ENCODE results near the gene SEC31A. TPM values are rescaled to one million over a fixed set of nuclear protein-coding genes. Genes with fewer than 3 reads are reported as not detected.

SEC31A gene
- total and polyA plus RNA-seq, 2 of the 4 experiments (the other 2 are of a cell fraction), result 278 to 366 TPM

DNA sequence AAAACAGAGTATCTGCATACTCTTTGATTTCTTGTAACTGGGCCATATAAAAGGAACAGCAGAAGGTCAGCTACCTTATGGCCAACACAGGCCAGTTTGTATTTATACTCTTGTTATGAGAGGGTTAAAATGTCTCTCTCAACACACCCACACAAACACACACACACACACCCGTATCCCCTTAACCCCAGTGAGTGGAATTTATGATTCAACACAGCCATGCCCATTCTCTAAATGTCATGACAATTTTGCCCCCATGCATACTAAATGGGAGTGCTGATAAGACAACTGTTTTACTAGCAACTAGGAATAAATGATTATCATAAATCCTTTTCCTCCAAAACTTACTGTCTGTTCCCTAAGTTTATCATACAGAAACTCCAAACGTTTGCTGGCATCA is 70.3 kb downstream of the SEC31A start:
- DNase-seq (no peak), ATAC-seq (ENCODE audit: low read depth) (no peak)
- peaks cover 59% of the 10 kb centered on the region for H3K36me3 ChIP-seq (ENCODE audit: control insufficient read depth, insufficient read depth, low read length)
- H3K23ac ChIP-seq (ENCODE audit: low read depth, low read length), result no peak overlapping the region
- CTCF ChIA-PET, result no interaction called here
- no peak overlapping the region for H2AK9ac ChIP-seq (replicated peaks; ENCODE audit: low read depth, low read length, poor library complexity)
- no peak overlapping the region for H4K5ac ChIP-seq (ENCODE audit: low read depth, low read length)
- H3K56ac ChIP-seq (ENCODE audit: extremely low read depth, insufficient read depth, low read length), result no peak overlapping the region
- H3K18ac ChIP-seq (ENCODE audit: low read depth, low read length), result no peak overlapping the region
- WGBS, 2 experiments (ENCODE audit: extremely low coverage in 2 of 2, insufficient read length in 1 of 2), result no CpG with 5 or more reads among the region's 2 CpGs
- dilution Hi-C loops (cut with HindIII; ENCODE audit: low sequenced_read_pairs, unreplicated experiment), result no loop called here
- no peak overlapping the region for H2AFZ ChIP-seq (replicated peaks; ENCODE audit: low read length, poor library complexity)
- H2BK120ac ChIP-seq (ENCODE audit: low read depth, low read length), result no peak overlapping the region
- no peak overlapping the region for H3K4me2 ChIP-seq (ENCODE audit: low read depth, low read length)
- no peaks in the 10 kb centered on the region for H3K9me3 ChIP-seq (ENCODE audit: control insufficient read depth, insufficient read depth, low read length)
- H4K8ac ChIP-seq (ENCODE audit: low read depth in 2 of 2, low read length in 2 of 2), result no peak overlapping the region
- POLR2A ChIA-PET (ENCODE audit: unreplicated experiment), result no interaction called here
- H3K4me3 ChIP-seq (ENCODE audit: insufficient read depth, low read depth, low read length), result no peak overlapping the region
- no peaks in the 10 kb centered on the region for H3K27me3 ChIP-seq (ENCODE audit: control insufficient read depth, insufficient read depth, low read length)
- no peak overlapping the region for H3K9ac ChIP-seq (ENCODE audit: low read depth, low read length)
- H2BK15ac ChIP-seq (ENCODE audit: low read depth, low read length), result no peak overlapping the region
- BruUV-seq (replicated peaks), result no TSS peak
- in situ Hi-C loops (cut with MboI; ENCODE audit: low sequenced_read_pairs), result loop anchor here (10.0 kb wide), 1 partner anchor 356 kb away; no protein-coding TSS in a partner anchor
- H3K4ac ChIP-seq (ENCODE audit: low read depth, low read length), result no peak overlapping the region
- no peaks in the 10 kb centered on the region for H3K9me1 ChIP-seq (ENCODE audit: insufficient read depth, low read length)
- H2BK5ac ChIP-seq (ENCODE audit: low read depth, low read length, poor library complexity, severe bottlenecking), result peak overlapping the region; percentile 56
- H2AK5ac ChIP-seq (ENCODE audit: low read depth, low read length), result no peak overlapping the region
- intact Hi-C loops (cut with micrococcal nuclease), result no loop called here
- peaks cover 17 to 26% of the 10 kb centered on the region in 2 experiments for H3K79me1 ChIP-seq (ENCODE audit: low read depth in 1 of 2, low read length in 2 of 2)
- H3K27ac ChIP-seq (ENCODE audit: insufficient read depth, low read length), result no peak overlapping the region
- no peak overlapping the region for H2BK20ac ChIP-seq (ENCODE audit: low read depth, low read length)
- no peak overlapping the region for H3K14ac ChIP-seq (replicated peaks; ENCODE audit: low read depth, low read length)
- TF ChIP-seq BHLHE40 (IDR thresholded peaks at IDR 0.05; ENCODE audit: low read depth, low read length) (no peak), RAD21 (IDR thresholded peaks at IDR 0.05; ENCODE audit: low read length) (no peak), SMC3 (IDR thresholded peaks at IDR 0.05; ENCODE audit: low read depth, low read length) (no peak), NFE2L2 (IDR thresholded peaks at IDR 0.05; ENCODE audit: low read depth, low read length) (no peak), CHD1 (IDR thresholded peaks at IDR 0.05; ENCODE audit: low read depth, low read length) (no peak), CEBPB (IDR thresholded peaks at IDR 0.05; ENCODE audit: low read depth, low read length) (no peak), MAZ (IDR thresholded peaks at IDR 0.05; ENCODE audit: borderline replicate concordance, low read depth, low read length) (no peak), POLR2A (IDR thresholded peaks at IDR 0.05; ENCODE audit: low read depth, low read length) (no peak), USF2 (IDR thresholded peaks at IDR 0.05; ENCODE audit: low read depth, low read length) (no peak), FOS (IDR thresholded peaks at IDR 0.05; ENCODE audit: low read depth, low read length) (no peak)
- H4K20me1 ChIP-seq (ENCODE audit: insufficient read depth, low read length), result peaks cover 3% of the 10 kb centered on the region; the same call in 1 of the 2 replicates
- peaks cover 3% of the 10 kb centered on the region; the same call in 1 of the 2 replicates for H3K4me1 ChIP-seq (ENCODE audit: control insufficient read depth, insufficient read depth, low read length)
- H4K91ac ChIP-seq (ENCODE audit: insufficient read depth, low read depth, low read length), result no peak overlapping the region

All from IMR-90 (cell line).